SK-N-SH (cell line): ENCODE data around the gene ARHGDIG. TPM values are rescaled to one million over a fixed set of nuclear protein-coding genes. Genes with fewer than 3 reads are reported as not detected.

ENCODE experiments used
- CTCF ChIA-PET: fragments of 300-600, 350-600 bp; formaldehyde crosslinking; extraction: SDS; loops from one replicate; lab custom pipeline; 2021; lab: Yijun Ruan, JAX
- POLR2A ChIA-PET: fragments of 350-600 bp; sonication (Branson Sonifier 250); formaldehyde crosslinking; extraction: SDS; loops from one replicate; lab custom pipeline; 2020; ENCODE audit warnings: antibody characterized with exemption, inconsistent platforms; lab: Yijun Ruan, JAX
- DNase-seq: peaks from one replicate; pipeline ENCODE4 v3.0.0; 2012
- H2AFZ ChIP-seq: fragments of 200-600 bp; sonication (generic); 2 replicates; pipeline ENCODE4 v1.8.1; 2016; ENCODE audit warnings: antibody characterized with exemption, mild to moderate bottlenecking, low read depth
- H3F3A ChIP-seq: fragments of 200-600 bp; sonication (generic); replicated peaks from 2 replicates; pipeline ENCODE3; 2016; ENCODE audit warnings: antibody characterized with exemption, mild to moderate bottlenecking; ENCODE audit not compliant: insufficient read depth
- H3K27ac ChIP-seq, 2 experiments: fragments of 200-500 bp in 1 of 2; fragments of 200-600 bp in 1 of 2; sonication (Bioruptor generic) in 1 of 2; sonication (generic), shearing (Covaris generic) in 1 of 2; 2 replicates each; pipeline versions ENCODE4 v1.5.1 to v1.6.1; 2014 to 2016; ENCODE audit warnings: low read depth in 2 of 2, inconsistent platforms in 1 of 2, low read length in 1 of 2, mild to moderate bottlenecking in 1 of 2, mixed read lengths in 1 of 2
- H3K27me3 ChIP-seq: fragments of 200-600 bp; sonication (generic), shearing (Covaris generic); 2 replicates; pipeline ENCODE4 v1.6.1; 2016; ENCODE audit warnings: mixed run types; ENCODE audit not compliant: insufficient read depth
- H3K36me3 ChIP-seq, 2 experiments: fragments of 200-500 bp in 1 of 2; fragments of 200-600 bp in 1 of 2; sonication (Bioruptor generic) in 1 of 2; sonication (generic) in 1 of 2; replicated peaks in 1 of 2; 2 replicates each; pipeline versions ENCODE3 to v1.5.1; 2014 to 2016; ENCODE audit warnings: low read length in 1 of 2, mild to moderate bottlenecking in 1 of 2; ENCODE audit not compliant: insufficient read depth in 2 of 2, control insufficient read depth in 1 of 2
- H3K4me1 ChIP-seq, 2 experiments: fragments of 200-500 bp in 1 of 2; fragments of 200-600 bp in 1 of 2; sonication (Bioruptor generic) in 1 of 2; sonication (generic), shearing (Covaris generic) in 1 of 2; 2 replicates each; pipeline versions ENCODE4 v1.5.1 to v1.6.1; 2014 to 2016; ENCODE audit warnings: low read depth in 1 of 2, low read length in 1 of 2, mixed run types in 1 of 2; ENCODE audit not compliant: insufficient read depth in 2 of 2, control insufficient read depth in 1 of 2
- H3K4me2 ChIP-seq: fragments of 200-600 bp; sonication (generic), shearing (Covaris generic); 2 replicates; pipeline ENCODE4 v1.6.1; 2017; ENCODE audit warnings: mixed run types
- H3K4me3 ChIP-seq, 2 experiments: fragments of 200-500 bp in 1 of 2; fragments of 200-600 bp in 1 of 2; sonication (Bioruptor generic) in 1 of 2; sonication (generic), shearing (Covaris generic) in 1 of 2; 2 replicates each; pipeline versions ENCODE4 v1.5.1 to v1.8.1; 2014 to 2016; ENCODE audit warnings: low read depth in 2 of 2, inconsistent platforms in 1 of 2, low read length in 1 of 2, mild to moderate bottlenecking in 1 of 2, mixed read lengths in 1 of 2, moderate library complexity in 1 of 2
- H3K79me2 ChIP-seq: fragments of 200-600 bp; sonication (generic); 2 replicates; pipeline ENCODE4 v1.8.1; 2017; ENCODE audit warnings: mild to moderate bottlenecking; ENCODE audit not compliant: insufficient read depth
- H3K9ac ChIP-seq: fragments of 200-600 bp; sonication (generic); 2 replicates; pipeline ENCODE4 v1.6.1; 2017; ENCODE audit warnings: mixed run types
- H3K9me2 ChIP-seq: fragments of 200-600 bp; sonication (generic); 2 replicates; pipeline ENCODE4 v1.6.1; 2017; ENCODE audit warnings: mixed run types
- H3K9me3 ChIP-seq: fragments of 200-600 bp; sonication (generic); 2 replicates; pipeline ENCODE4 v1.6.1; 2017; ENCODE audit warnings: mixed run types, mild to moderate bottlenecking, moderate library complexity
- H4K20me1 ChIP-seq: fragments of 200-600 bp; sonication (generic); 2 replicates; pipeline ENCODE4 v1.6.1; 2017; ENCODE audit warnings: mild to moderate bottlenecking, mixed run types; ENCODE audit not compliant: insufficient read depth
- FOXJ3 ChIP-seq: sonication (generic); formaldehyde crosslinking; IDR thresholded peaks from 2 replicates; pipeline ENCODE4 v1.5.1; 2020; ENCODE audit warnings: mild to moderate bottlenecking, missing genetic modification reagents
- GATA2 ChIP-seq: sonication (generic); formaldehyde crosslinking; IDR thresholded peaks from 2 replicates; pipeline ENCODE4 v1.5.0; 2020; ENCODE audit warnings: mild to moderate bottlenecking, missing genetic modification reagents
- NFIC ChIP-seq: IDR thresholded peaks from 2 replicates; pipeline ENCODE4 v1.4.0; 2012; ENCODE audit warnings: borderline replicate concordance
- RAD21 ChIP-seq: IDR thresholded peaks from 2 replicates; pipeline ENCODE4 v1.6.1; 2012; ENCODE audit warnings: mild to moderate bottlenecking, low read length
- RFX5 ChIP-seq: IDR thresholded peaks from 2 replicates; pipeline ENCODE4 v1.6.1; 2012; ENCODE audit warnings: mild to moderate bottlenecking, improper control_type of control experiment, low read length
- TCF12 ChIP-seq: IDR thresholded peaks from 2 replicates; pipeline ENCODE4 v1.4.0; 2012
- USF1 ChIP-seq: IDR thresholded peaks from 2 replicates; pipeline ENCODE4 v1.4.0; 2012; ENCODE audit warnings: low read depth, borderline replicate concordance
- WGBS: methylation state at CpG from one replicate; pipeline ENCODE4 v1.1.6; 2017; ENCODE audit warnings: low lambda C conversion rate; 5-methylcytosine and 5-hydroxymethylcytosine counted together
- polyA plus RNA-seq, 3 experiments: library from polyadenylated mRNA; depleted of rRNA; stranded (reverse); fragments of >200 nt; gene quantifications; 2 replicates each; pipeline ENCODE4 v1.2.3, GENCODE V29; 2012

ARHGDIG gene
- polyA plus RNA-seq, 1 of the 3 experiments (the other 2 are of a cell fraction), result 4.8 TPM

- H3K4me1 ChIP-seq, result no peaks in the 10 kb centered on the region
- H3K79me2 ChIP-seq, result no peaks in the 10 kb centered on the region
- H3K9me3 ChIP-seq, result no peaks in the 10 kb centered on the region
- H3F3A ChIP-seq, result no peaks in the 10 kb centered on the region
- H3K4me2 ChIP-seq, result no peak overlapping the region
- no peak for DNase-seq
- no peak overlapping the region for H3K4me3 ChIP-seq
- H4K20me1 ChIP-seq, result no peaks in the 10 kb centered on the region
- H3K9me2 ChIP-seq, result no peaks in the 10 kb centered on the region
- 94% methylated on average over 22 of the region's 33 CpGs for WGBS
- H3K27ac ChIP-seq, result no peak overlapping the region
- no peaks in the 10 kb centered on the region for H3K27me3 ChIP-seq
- peaks cover 0 to 47% of the 10 kb centered on the region in 2 experiments for H3K36me3 ChIP-seq
- CTCF ChIA-PET, result interaction anchor here (1.1 kb wide), 1 partner anchor 171 kb away, joined by 3 read pairs; no protein-coding TSS in a partner anchor
- H2AFZ ChIP-seq, result no peak overlapping the region
- TF ChIP-seq GATA2 (CRISPR knock-in tag) (no peak), FOXJ3 (CRISPR knock-in tag) (no peak), USF1 (no peak)
- no peak overlapping the region for H3K9ac ChIP-seq
- POLR2A ChIA-PET, result no interaction called here
Observed at GRCh38 chr16:287981-288920, 7.9 kb downstream of the ARHGDIG start.

GRCh38 chr16:289395-289997 lies 9.1 kb downstream of the ARHGDIG start:
- H3K36me3 ChIP-seq, result peaks cover 0 to 47% of the 10 kb centered on the region in 2 experiments
- no peaks in the 10 kb centered on the region for H3K9me2 ChIP-seq
- no peaks in the 10 kb centered on the region for H3K4me1 ChIP-seq
- no peak for DNase-seq
- no peaks in the 10 kb centered on the region for H3K9me3 ChIP-seq
- no peak overlapping the region for H3K4me3 ChIP-seq
- H3F3A ChIP-seq, result no peaks in the 10 kb centered on the region
- no peaks in the 10 kb centered on the region for H4K20me1 ChIP-seq
- POLR2A ChIA-PET, result no interaction called here
- no peak overlapping the region for H2AFZ ChIP-seq
- H3K79me2 ChIP-seq, result no peaks in the 10 kb centered on the region
- H3K27ac ChIP-seq, result no peak overlapping the region
- H3K9ac ChIP-seq, result no peak overlapping the region
- WGBS, result 96% methylated on average over 7 of the region's 22 CpGs
- no peaks in the 10 kb centered on the region for H3K27me3 ChIP-seq
- TF ChIP-seq RAD21, result no peak
- TF ChIP-seq TCF12, result no peak
- TF ChIP-seq RFX5, result no peak
- TF ChIP-seq, all 33 proteins: peak for 0
- H3K4me2 ChIP-seq, result no peak overlapping the region
- CTCF ChIA-PET, result no interaction called here

- Histone ChIP-seq H3K36me3 (peaks cover 0 to 47% of the 10 kb centered on the region in 2 experiments), H3K27ac (no peak overlapping the region)
- WGBS, result 94% methylated on average over 16 of the region's 25 CpGs
Observed at GRCh38 chr16:290015-290680, 9.8 kb downstream of the ARHGDIG start.

More at GRCh38 chr16:290015-290680, 9.8 kb downstream of the ARHGDIG start:
- Histone ChIP-seq H3K27me3 (no peaks in the 10 kb centered on the region), H3K4me2 (no peak overlapping the region), H3K79me2 (no peaks in the 10 kb centered on the region), H3K4me1 (no peaks in the 10 kb centered on the region), H3F3A (no peaks in the 10 kb centered on the region), H3K4me3 (no peak overlapping the region), H3K9me2 (no peaks in the 10 kb centered on the region), H3K9me3 (no peaks in the 10 kb centered on the region), H2AFZ (no peak overlapping the region), H3K9ac (no peak overlapping the region), H4K20me1 (no peaks in the 10 kb centered on the region)
- POLR2A ChIA-PET, result no interaction called here
- TF ChIP-seq NFIC, result no peak
- CTCF ChIA-PET, result no interaction called here
- no peak for DNase-seq
